Measurements from ENCODE around the gene BCL2A1.
"Not testable (repeated sequence)": the region's sequence is repeated elsewhere in the genome, so short reads cannot be mapped to it uniquely, and the experiment has no call there.

Gene BCL2A1

GRCh38 chr15:79939399-79939798 lies 31.6 kb downstream of the BCL2A1 start:
- no peaks in the 10 kb centered on the region for H3K27me3 ChIP-seq (ENCODE audit: low read depth, low read length)
- no peak overlapping the region for H3K27ac ChIP-seq (ENCODE audit: low read length)
- H4K20me1 ChIP-seq (ENCODE audit: insufficient read depth, low read length): no peaks in the 10 kb centered on the region
- no peaks in the 10 kb centered on the region for H3K79me2 ChIP-seq (ENCODE audit: low read length)
- H3K9me3 ChIP-seq (ENCODE audit: insufficient read depth, low read length): no peaks in the 10 kb centered on the region
- TF ChIP-seq EZH2phosphoT487 (IDR thresholded peaks at IDR 0.05; ENCODE audit: low read depth): no peak
- TF ChIP-seq, protein P1, sequence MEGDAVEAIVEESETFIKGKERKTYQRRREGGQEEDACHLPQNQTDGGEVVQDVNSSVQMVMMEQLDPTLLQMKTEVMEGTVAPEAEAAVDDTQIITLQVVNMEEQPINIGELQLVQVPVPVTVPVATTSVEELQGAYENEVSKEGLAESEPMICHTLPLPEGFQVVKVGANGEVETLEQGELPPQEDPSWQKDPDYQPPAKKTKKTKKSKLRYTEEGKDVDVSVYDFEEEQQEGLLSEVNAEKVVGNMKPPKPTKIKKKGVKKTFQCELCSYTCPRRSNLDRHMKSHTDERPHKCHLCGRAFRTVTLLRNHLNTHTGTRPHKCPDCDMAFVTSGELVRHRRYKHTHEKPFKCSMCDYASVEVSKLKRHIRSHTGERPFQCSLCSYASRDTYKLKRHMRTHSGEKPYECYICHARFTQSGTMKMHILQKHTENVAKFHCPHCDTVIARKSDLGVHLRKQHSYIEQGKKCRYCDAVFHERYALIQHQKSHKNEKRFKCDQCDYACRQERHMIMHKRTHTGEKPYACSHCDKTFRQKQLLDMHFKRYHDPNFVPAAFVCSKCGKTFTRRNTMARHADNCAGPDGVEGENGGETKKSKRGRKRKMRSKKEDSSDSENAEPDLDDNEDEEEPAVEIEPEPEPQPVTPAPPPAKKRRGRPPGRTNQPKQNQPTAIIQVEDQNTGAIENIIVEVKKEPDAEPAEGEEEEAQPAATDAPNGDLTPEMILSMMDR (IDR thresholded peaks at IDR 0.05; ENCODE audit: low read depth, low read length): no peak
- H3K9ac ChIP-seq (ENCODE audit: low read length): no peak overlapping the region
- no peak overlapping the region for H3K4me3 ChIP-seq (ENCODE audit: low read length)
- H3K4me2 ChIP-seq (ENCODE audit: low read length): no peak overlapping the region
- H2AFZ ChIP-seq (ENCODE audit: low read depth, low read length): no peak overlapping the region
- H3K4me1 ChIP-seq (ENCODE audit: low read length): peaks cover 23% of the 10 kb centered on the region
- H3K36me3 ChIP-seq (replicated peaks; ENCODE audit: low read depth, low read length): no peaks in the 10 kb centered on the region

GRCh38 chr15:79938143-79938542 lies 32.9 kb downstream of the BCL2A1 start:
- Histone ChIP-seq H3K4me3 (ENCODE audit: low read length) (no peak overlapping the region), H2AFZ (ENCODE audit: low read depth, low read length) (no peak overlapping the region), H3K27me3 (ENCODE audit: low read depth, low read length) (no peaks in the 10 kb centered on the region), H3K4me1 (ENCODE audit: low read length) (peaks cover 13% of the 10 kb centered on the region), H3K9me3 (ENCODE audit: insufficient read depth, low read length) (no peaks in the 10 kb centered on the region), H4K20me1 (ENCODE audit: insufficient read depth, low read length) (no peaks in the 10 kb centered on the region), H3K79me2 (ENCODE audit: low read length) (no peaks in the 10 kb centered on the region), H3K9ac (ENCODE audit: low read length) (no peak overlapping the region), H3K36me3 (replicated peaks; ENCODE audit: low read depth, low read length) (no peaks in the 10 kb centered on the region), H3K4me2 (ENCODE audit: low read length) (no peak overlapping the region), H3K27ac (ENCODE audit: low read length) (no peak overlapping the region)
- TF ChIP-seq, protein P1 (IDR thresholded peaks at IDR 0.05; ENCODE audit: low read depth, low read length): no peak
- no peak for TF ChIP-seq EZH2phosphoT487 (IDR thresholded peaks at IDR 0.05; ENCODE audit: low read depth)

DNA sequence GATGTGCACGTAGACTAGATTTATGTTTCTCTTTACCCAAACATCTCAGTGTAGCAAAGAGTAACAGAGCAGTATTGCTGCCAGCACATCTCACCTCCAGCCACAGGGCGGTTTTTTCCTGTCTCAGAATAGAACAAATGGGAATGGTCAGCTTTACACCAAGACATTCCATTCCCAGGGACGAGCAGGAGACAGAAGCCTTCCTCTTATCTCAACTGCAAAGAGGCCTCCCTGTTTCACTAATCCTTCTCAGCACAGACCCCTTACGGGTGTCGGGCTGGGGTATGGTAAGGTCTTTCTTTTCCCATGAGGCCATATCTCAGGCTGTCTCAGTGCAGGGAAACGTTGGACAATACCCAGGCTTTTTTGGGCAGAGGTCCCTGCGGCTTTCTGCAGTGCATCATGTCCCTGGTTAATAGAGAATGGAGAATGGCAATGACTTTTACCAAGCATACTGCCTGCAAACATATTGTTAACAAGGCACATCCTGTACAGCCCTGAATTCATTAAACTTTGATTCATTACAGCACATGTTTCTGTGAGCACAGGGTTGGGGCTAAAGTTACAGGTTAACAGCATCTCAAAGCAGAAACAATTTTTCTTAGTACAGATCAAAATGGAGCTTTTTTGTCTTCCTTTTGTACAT lies 35.3 kb downstream of the BCL2A1 start:
- not testable (repeated sequence) for H3K9me3 ChIP-seq (ENCODE audit: insufficient read depth, low read length); H2AFZ ChIP-seq (ENCODE audit: low read depth, low read length); H3K4me2 ChIP-seq (ENCODE audit: low read length); H3K27ac ChIP-seq (ENCODE audit: low read length); H3K9ac ChIP-seq (ENCODE audit: low read length); H3K4me1 ChIP-seq (ENCODE audit: low read length); H3K79me2 ChIP-seq (ENCODE audit: low read length); H3K27me3 ChIP-seq (ENCODE audit: low read depth, low read length); H3K4me3 ChIP-seq (ENCODE audit: low read length); H3K36me3 ChIP-seq (replicated peaks; ENCODE audit: low read depth, low read length); H4K20me1 ChIP-seq (ENCODE audit: insufficient read depth, low read length)

DNA sequence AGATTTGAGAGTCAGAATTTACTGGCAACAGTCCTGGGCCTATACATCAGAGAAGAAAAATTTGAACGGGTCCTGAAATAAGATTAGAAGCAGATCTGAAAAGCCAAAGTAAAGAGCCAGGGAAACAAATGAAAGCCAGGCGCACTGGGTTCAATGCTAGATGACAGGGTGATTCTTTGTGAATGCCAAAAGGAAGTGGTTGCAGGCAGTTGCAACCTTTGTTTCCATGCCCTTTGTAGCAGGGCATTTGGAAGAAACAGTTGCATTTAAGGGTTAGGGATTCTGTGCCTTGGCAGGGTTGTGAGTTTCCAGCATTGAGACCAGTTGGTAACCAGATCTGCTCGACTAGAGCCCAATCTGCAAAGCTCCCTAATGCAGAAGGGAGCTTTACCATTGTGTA lies 37.8 kb downstream of the BCL2A1 start:
- Histone ChIP-seq H3K27ac (ENCODE audit: low read length) (no peak overlapping the region), H3K79me2 (ENCODE audit: low read length) (no peaks in the 10 kb centered on the region), H3K4me3 (ENCODE audit: low read length) (no peak overlapping the region), H3K4me1 (ENCODE audit: low read length) (no peaks in the 10 kb centered on the region), H3K4me2 (ENCODE audit: low read length) (no peak overlapping the region), H3K36me3 (replicated peaks; ENCODE audit: low read depth, low read length) (no peaks in the 10 kb centered on the region), H3K9me3 (ENCODE audit: insufficient read depth, low read length) (no peaks in the 10 kb centered on the region), H2AFZ (ENCODE audit: low read depth, low read length) (no peak overlapping the region), H4K20me1 (ENCODE audit: insufficient read depth, low read length) (no peaks in the 10 kb centered on the region), H3K9ac (ENCODE audit: low read length) (no peak overlapping the region), H3K27me3 (ENCODE audit: low read depth, low read length) (0 out of 2 replicates have a peak, but pooled peaks cover 8% of the 10 kb centered on the region)
- TF ChIP-seq EZH2phosphoT487 (IDR thresholded peaks at IDR 0.05; ENCODE audit: low read depth): no peak
- TF ChIP-seq, protein P1 (IDR thresholded peaks at IDR 0.05; ENCODE audit: low read depth, low read length): no peak
